ENCODE measurements around the gene PPP1R16B.
"Not testable (repeated sequence)": the region's sequence is repeated elsewhere in the genome, so short reads cannot be mapped to it uniquely, and the experiment has no call there.

The PPP1R16B gene

DNA sequence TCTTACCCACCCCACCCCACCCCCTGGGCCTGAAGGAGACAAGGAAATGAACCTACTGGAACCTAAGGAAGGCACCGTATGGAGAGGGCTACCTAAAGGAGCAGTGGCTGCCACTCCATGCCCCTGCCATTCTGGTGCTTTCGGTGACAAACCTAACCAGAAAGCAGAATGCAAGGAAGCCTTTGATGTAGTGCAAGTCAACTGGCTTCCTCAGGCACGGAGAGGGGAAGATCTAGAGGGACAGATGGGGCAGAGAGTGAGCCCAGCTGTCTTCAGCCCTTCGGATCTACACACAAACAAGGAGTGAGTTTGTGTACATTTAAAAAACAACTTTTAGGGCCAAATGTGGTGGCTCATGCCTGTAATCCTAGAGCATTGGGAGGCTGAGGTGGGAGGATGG lies 39.5 kb downstream of the PPP1R16B start:
- DNase-seq (ENCODE audit: low read depth in 1 of 2, low spot score in 1 of 2) = no peak

DNA sequence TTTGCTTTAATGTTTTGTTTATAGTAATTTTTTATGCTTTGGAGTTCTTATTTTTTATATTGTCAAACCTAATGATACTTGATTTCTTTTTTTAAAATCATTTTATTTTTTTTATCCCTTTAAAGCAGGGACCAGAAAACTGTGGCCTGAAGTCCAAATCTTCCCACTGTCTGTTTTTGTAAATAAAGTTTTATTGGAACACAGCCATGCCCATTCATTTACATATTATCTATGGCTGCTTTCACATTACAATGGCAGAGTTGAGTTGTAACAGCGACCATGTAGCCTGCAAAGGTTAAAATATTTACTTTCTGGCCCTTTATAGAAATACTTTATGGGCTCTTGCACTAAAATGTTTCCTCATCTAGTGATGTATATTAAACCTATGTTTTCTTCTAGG lies 42.3 kb downstream of the PPP1R16B start:
- no peak for DNase-seq (ENCODE audit: low read depth in 1 of 2, low spot score in 1 of 2)

GRCh38 chr20:38853759-38854158 lies 48.3 kb downstream of the PPP1R16B start:
- DNase-seq (ENCODE audit: low read depth in 1 of 2, low spot score in 1 of 2) = no peak

DNA sequence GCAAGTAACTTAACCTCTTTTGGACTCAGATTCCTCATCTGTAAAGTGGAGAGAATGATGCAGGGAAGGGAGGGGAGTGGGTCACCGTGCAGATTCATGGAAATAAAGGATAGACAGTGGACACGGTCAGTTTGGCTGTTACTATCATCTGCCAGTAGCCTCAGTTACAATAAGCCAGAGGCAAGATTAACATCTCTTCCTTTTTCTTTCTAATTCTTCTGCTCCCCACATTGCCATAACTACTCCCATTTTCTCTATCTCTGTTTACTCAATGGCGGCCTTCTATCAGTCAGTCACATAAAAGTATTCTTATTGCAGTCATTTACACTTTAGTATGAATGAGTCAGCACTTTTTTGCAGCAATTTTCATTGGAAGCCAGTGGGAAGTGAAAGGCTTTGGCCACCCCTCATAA lies 49.2 kb downstream of the PPP1R16B start:
- DNase-seq (ENCODE audit: low read depth in 1 of 2, low spot score in 1 of 2) = no peak

DNA sequence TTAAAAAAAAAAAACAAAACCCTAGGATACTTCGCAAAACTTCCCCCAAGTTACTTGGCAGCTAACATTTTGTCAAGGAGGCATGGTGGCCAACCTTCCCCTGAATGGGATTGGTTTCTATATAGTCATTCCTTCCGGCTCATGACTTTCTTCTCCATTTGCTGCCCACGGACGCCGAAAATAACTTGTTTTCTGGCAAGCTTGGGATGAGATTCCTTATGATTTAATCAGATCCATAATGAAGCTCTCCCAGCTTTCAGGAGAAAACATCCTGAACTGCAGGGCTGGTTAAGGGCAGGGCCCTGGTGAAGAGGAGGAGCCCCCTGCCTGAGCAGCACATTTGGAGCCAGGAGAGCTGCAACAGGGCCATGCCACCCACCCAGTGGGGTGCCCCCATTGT lies 49.9 kb downstream of the PPP1R16B start:
- no peak for DNase-seq (ENCODE audit: low read depth in 1 of 2, low spot score in 1 of 2)

DNA sequence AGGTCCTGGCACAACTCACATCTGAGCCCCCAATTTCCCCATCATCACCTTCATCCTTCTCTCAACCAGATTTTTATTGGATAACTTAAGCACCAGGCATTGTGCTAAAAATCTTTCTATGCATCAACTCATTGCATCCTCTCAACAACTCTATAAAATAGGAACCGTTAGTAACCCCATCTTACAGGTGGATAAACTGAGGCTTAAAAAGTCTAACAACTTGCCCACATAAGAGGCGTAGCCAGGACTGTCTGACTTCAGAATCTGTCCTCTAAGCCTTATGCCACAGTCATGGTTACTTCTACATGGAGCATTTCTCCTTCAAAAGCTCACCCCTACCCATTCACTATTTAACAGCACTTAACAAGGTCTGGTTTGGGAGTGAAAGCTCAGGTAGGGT lies 51.1 kb downstream of the PPP1R16B start:
- no peak for DNase-seq (ENCODE audit: low read depth in 1 of 2, low spot score in 1 of 2)

GRCh38 chr20:38857703-38858102 lies 52.2 kb downstream of the PPP1R16B start:
- DNase-seq (ENCODE audit: low read depth in 1 of 2, low spot score in 1 of 2) = no peak

DNA sequence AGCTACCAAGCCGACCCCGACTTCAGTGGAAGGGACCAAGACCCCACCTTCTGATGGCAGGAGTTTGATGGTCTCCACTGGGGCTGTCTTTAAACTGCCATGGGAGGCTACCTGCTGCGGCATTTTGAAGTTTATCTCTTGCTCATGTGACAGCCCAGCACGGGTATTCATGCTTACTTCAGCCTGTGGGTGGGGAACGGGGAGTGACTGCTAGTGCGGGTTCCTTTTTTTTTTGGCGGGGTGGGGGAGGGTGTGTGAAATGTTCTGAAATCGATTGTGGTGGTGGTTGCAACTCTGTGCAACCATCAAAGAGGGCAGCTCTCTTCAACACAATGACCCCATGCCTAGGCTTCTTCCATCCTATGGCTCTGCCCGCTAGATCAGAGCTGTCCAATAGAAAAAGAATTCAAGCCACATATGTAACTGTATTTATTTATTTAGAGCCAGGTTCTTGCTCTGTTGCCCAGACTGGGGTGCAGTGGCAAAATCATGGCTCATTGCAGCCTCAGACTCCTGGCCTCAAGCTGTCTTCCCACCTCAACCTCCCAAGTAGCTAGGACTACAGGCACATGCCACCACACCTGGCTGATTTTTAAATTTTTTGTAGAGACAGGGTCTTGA lies 53.7 kb downstream of the PPP1R16B start:
- DNase-seq (ENCODE audit: low read depth in 1 of 2, low spot score in 1 of 2) = no peak

DNA sequence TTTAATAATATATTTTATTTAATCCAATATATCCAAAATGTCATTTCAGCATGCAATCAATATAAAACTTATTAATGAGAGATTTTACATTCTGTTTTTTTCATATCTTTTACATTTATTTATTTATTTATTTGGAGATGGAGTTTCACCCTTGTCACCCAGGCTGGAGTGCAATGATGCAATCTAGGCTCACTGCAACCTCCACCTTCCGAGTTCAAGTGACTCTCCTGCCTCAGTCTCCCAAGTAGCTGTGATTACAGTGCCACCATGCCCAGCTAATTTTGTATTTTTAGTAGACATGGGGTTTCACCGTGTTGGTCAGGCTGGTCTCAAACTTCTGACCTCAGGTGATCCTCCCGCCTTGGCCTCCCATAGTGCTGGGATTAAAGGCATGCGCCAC lies 54.4 kb downstream of the PPP1R16B start:
- DNase-seq (ENCODE audit: low read depth in 1 of 2, low spot score in 1 of 2) = not testable (repeated sequence)

GRCh38 chr20:38861071-38861401 lies 55.5 kb downstream of the PPP1R16B start:
- DNase-seq (ENCODE audit: low read depth in 1 of 2, low spot score in 1 of 2) = no peak

GRCh38 chr20:38862226-38862625 lies 56.7 kb downstream of the PPP1R16B start:
- DNase-seq (ENCODE audit: low read depth in 1 of 2, low spot score in 1 of 2) = no peak

- peak in 1 of 2 donors; percentile 44 for DNase-seq (ENCODE audit: low read depth in 1 of 2, low spot score in 1 of 2)
Observed at GRCh38 chr20:38863024-38863851, 57.7 kb downstream of the PPP1R16B start.

DNA sequence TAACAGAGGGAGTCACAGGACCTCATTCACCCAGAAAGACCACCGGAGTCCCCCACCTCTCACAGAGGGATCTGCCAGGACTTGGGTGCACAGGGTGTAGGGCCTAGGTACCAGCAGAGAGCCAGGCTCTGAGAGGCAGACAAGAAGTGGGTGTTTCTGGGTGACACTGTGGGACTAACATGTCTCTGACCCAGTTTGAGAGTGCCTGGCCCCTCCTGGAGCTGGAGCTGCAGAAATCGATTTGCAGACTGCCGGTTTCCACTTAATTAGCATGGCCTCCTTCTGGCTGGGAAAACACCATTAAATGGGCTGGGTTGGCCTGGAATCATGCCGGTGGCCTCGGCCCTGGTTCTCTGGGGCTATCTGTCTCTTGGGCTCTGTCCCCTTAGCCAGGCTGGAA lies 59.2 kb downstream of the PPP1R16B start:
- DNase-seq (ENCODE audit: low read depth in 1 of 2, low spot score in 1 of 2) = no peak

DNA sequence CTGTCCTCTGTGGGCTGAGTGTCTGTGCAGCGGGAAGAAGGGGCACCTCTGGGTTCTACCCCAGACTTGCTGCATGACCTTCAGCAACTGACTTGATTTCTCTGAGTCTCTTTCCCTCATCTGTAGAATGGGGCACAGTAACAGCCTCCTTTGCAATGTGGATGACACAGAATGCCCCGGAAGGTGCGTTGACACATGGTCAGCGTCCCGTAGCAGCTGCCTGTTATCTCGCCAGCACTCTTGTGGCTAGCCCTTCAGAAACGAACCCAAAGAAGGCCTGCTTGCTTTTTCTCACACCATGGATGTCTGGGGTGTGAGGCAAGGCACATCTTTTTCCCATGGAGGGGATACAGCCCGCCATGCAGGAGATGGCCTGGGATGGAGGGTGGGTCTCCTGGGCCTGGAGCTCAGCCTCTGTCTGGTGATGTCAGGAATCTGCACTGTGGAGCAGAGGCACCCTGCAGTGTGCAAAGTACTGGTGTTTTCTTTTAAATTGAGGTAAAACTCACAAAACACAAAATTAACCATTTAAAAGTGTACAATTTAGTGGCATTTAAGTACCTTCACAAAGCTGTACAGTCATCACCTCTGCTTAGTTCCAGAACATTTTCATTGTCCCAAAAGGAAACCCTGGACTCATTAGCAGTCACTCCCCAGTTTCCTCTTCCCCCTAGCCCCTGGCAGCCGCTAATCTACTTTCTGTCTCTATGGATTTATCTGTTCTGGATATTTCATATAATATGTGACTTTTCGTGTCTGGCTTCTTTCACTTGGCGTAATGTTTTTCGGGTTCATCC lies 61.0 kb downstream of the PPP1R16B start:
- no peak for DNase-seq (ENCODE audit: low read depth in 1 of 2, low spot score in 1 of 2)

DNA sequence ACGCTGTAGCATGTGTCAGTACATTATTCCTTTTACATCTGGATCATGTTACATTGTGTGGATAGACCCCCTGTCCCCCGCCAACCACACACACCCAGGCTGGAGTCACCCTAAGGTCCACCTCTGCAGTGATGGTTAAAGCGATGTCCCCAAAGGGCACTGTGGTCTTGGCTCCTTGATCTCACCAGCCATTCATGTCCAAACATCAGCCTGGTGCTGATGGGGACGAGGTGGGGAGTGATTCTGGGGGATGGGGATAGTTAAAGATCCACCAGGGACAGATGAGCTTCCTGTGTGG lies 61.5 kb downstream of the PPP1R16B start:
- DNase-seq (ENCODE audit: low read depth in 1 of 2, low spot score in 1 of 2) = no peak

- peak in 1 of 2 donors; percentile 34 for DNase-seq (ENCODE audit: low read depth in 1 of 2, low spot score in 1 of 2)
Observed at GRCh38 chr20:38870733-38871559, 65.4 kb downstream of the PPP1R16B start.

GRCh38 chr20:38871560-38871953 lies 66.1 kb downstream of the PPP1R16B start:
- DNase-seq (ENCODE audit: low read depth in 1 of 2, low spot score in 1 of 2) = no peak

GRCh38 chr20:38872036-38872435 lies 66.5 kb downstream of the PPP1R16B start:
- no peak for DNase-seq (ENCODE audit: low read depth in 1 of 2, low spot score in 1 of 2)

DNA sequence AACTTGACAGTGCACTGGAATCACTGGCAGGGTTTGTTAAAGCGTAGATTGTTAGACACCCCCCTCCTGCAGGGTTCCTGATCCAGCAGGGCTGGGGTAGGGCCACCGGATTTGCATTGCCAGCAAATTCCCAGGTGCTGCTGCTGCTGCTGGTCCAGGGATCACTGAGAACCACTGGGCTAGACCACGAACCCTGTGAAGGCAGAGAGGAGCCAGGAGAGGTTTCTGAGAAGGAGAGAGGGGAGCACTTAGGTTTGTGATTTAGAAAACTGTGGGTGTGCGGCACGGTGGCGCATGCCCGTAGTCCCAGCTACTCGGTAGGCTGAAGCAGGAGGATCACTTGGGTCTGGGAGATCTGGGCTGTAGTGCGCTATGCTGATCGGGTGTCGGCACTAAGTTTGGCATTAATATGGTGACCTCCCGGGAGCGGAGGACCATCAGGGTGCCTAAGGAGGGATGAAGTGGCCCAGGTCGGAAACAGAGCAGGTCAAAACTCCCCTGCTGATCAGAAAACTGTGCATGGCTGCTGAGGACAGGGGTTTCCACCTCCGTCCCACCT lies 67.1 kb downstream of the PPP1R16B start:
- no peak for DNase-seq (ENCODE audit: low read depth in 1 of 2, low spot score in 1 of 2)

- peak; percentile 40 to 71 for DNase-seq (ENCODE audit: low read depth in 1 of 2, low spot score in 1 of 2)
Observed at GRCh38 chr20:38873050-38873581, 67.6 kb downstream of the PPP1R16B start.
